Activated CD4-positive, alpha-beta T cell treated with anti-CD3 and anti-CD28 coated beads, Interleukin-2, amount 50 U/mL, for 24 hours (primary cell): ENCODE measurements around the gene UCN2.
"Not testable (repeated sequence)": the region's sequence is repeated elsewhere in the genome, so short reads cannot be mapped to it uniquely, and the experiment has no call there.

Experiments
- DNase-seq, 2 donors: peaks; one replicate each; pipeline ENCODE4 v3.0.0-alpha.2; 2020; ENCODE audit warnings: low read depth in 1 of 2, low spot score in 1 of 2

UCN2 gene

GRCh38 chr3:48564022-48564421 is 441 bp upstream of the UCN2 start:
- DNase-seq = no peak

DNA sequence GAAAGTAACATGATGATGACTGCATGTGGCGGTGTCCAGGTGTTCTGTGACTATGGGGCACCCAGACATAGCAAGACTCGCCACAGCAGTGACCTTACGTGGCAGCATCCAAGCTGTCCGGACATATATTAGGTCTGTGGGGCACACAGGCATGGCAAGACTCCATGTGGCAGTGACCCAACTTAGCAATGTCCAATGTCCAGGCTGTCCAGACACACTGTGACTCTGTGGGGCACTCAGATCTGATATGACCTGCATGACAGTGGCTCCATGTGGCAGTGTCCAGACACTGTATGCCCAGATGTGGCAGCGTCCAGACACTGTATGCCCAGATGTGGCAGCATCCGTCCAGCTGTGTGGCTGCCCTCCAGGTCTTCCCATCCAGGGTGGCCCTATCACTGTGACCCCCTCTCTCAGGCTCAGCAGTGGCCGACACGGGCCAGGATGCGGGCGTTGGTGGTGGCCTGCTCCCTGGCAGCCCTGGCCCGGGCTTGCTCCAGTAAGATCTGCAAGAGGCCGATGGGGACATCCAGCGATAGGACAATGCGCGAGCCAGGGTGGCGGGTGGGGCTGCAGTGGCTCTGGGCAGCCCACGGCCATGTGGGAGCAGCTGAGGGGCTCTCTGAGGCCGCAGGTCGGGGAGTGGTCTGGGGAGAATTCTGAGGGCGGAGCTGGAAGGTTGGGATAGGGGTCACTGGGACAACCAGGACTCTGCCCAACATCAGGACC is 1.1 kb downstream of the UCN2 start:
- DNase-seq = no peak

- DNase-seq = no peak
Observed at GRCh38 chr3:48561045-48561736, 2.4 kb downstream of the UCN2 start.

- no peak for DNase-seq
Observed at GRCh38 chr3:48560648-48561018, 2.9 kb downstream of the UCN2 start.

DNA sequence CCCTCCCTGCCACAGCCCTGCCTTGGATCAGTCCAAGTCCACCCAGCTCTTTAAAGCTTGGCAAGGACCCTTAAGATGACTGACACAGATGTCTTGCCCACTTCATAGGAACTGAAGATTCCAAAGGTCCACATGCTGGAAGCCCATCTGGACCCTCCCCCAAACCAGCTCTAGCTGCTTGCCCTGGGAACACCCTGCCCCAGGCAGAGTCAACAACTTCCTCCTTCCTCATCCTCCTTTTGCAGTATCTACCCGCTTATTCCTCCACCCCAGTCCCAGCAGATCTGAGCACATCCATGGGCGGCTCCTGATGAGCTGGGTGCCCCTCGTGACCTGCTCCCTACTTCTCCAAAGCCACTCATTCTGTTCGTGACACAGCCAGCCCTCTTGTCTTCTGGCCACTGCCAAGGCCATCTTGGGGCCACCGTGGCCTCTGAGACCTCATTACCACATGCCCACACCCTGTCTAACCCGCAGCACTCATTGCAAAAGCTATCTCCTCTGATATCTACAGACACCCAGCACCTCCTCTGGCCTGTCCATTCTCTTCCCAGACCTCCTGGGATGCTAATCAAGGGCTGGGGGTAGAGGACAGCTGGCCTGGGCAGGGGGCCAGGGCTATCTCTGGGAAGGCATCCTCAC is 5.0 kb downstream of the UCN2 start:
- DNase-seq = no peak

- peak; percentile 99 to 100 for DNase-seq
Observed at GRCh38 chr3:48556796-48557626, 6.6 kb downstream of the UCN2 start, which contains the start of gene PFKFB4. Gene PFKFB4 (minus strand): TSS chr3:48556803. CDS start chr3:48556777, 26 bp downstream.

- no peak for DNase-seq
Observed at GRCh38 chr3:48555949-48556795, 7.4 kb downstream of the UCN2 start.

GRCh38 chr3:48555231-48555948 is 8.2 kb downstream of the UCN2 start:
- DNase-seq = no peak

GRCh38 chr3:48553886-48554845 is 9.4 kb downstream of the UCN2 start:
- DNase-seq = no peak

GRCh38 chr3:48553361-48553760 is 10.2 kb downstream of the UCN2 start:
- no peak for DNase-seq

DNA sequence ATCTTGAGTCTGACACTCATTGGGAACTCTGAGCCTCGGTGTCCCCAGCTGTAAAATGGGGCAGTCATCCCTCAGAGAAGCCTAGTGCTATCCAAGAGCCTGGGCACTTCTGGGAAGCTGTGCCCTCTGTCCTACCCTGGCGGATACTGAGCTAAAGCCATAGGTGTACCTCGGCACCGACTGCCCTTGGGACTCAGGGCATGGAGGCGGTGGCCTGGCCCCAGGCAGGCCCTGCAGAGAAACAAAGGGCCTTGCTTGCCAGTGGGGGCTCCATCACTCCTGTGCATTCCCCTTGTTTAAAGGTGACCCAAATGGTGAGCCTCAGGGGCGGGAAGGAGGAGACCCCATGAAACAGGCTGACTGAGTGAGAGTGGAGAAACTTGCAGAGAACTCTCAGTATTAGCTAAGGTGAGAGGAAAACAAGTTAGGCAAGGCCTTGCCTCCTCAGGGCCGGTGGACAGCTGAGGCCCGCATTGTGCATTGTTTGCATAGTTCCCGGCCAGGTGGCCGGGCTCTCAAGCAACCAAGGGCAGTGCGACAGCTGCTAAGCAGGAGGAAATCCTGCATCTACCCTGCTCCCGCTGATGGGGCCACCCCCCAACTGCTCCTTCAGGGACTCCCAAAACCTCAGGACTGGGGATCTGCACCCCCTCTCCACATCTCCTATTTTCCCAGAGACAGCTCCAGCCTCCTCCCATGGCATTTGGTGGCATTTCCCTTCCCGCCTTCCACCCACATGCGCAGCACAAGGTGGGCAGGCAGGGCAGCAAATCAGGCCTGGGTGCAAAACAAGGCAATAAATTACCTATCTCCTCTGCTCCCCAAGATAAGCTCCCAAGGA is 11.2 kb downstream of the UCN2 start:
- DNase-seq = no peak

DNA sequence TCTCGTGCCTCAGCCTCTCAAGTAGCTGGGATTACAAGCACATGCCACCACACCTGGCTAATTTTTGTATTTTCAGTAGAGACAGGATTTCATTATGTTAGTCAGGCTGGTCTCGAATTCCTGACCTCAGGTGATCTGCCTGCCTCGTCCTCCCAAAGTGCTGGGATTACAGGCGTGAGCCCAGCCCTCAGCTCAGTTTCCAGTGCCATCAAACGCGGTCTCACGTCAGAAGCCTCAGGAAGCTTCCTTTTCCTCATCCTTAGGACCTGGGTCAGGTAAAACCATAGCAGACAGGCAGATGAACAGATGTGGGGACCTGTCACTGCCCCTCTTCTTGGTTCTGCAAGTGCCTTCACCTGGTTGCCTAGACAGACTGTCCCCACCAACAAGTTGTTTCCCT is 11.9 kb downstream of the UCN2 start:
- DNase-seq = not testable (repeated sequence)

- peak; percentile 76 to 80 for DNase-seq
Observed at GRCh38 chr3:48548729-48549705, 14.6 kb downstream of the UCN2 start.

GRCh38 chr3:48548126-48548525 is 15.5 kb downstream of the UCN2 start:
- no peak for DNase-seq

DNA sequence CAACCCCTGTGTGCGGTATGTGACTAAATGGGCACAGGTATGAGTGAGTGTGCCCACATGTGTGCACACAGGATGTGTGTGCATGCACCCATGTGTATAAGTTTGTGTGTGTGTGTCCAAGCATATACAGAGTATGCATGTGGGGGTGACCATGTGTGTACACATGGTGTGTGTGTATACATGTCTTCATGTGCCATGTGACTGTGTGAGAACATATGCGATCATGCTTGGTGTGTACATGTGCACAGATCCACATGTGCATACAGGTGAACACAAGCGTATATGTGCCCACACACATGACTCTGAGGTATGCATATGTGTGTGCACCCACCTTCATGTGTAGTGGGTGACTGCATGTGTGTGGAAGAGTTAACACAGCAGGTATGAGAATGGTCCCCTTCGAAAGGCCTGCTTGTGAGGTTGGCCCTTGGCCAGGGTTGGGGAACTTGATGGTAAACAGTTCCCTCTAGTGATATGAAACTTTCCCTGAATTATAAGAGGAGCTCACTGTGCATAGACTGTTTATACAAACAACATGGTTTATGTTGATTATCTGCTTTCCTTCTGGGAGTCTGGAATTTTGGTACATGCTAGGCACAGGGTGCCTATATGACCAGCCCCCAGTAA is 17.3 kb downstream of the UCN2 start:
- no peak for DNase-seq

DNA sequence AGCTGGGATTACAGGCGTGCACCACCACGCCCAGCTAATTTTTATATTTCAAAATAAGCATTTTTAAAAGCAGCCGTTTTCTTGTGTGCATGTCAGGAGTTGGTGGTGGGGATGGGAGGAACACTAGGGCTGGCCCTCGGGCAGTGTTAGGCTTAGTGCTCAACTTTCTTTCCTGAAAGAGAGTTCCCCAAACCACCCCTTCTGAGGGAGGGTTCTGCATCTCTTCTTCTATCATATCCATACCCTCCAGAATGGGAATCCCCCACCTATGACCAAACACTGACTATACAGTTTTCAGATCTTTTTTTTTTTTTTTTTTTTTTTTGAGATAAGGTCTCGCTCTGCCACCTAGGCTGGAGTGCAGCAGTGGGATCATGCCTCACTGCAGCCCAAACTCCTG is 19.4 kb downstream of the UCN2 start:
- DNase-seq = no peak
